ENCODE data around the gene CDADC1.
A peak's percentile ranks its signal among the peaks of the same experiment; 100 is the strongest.

The CDADC1 gene

GRCh38 chr13:49213997-49214916 lies 33.5 kb upstream of the CDADC1 start:
- TF ChIP-seq CTCF (IDR thresholded peaks at IDR 0.05; ENCODE audit: low read depth, low read length): no peak
- H3K4me3 ChIP-seq (replicated peaks in 1 of 2; ENCODE audit: low read depth in 2 of 2, low read length in 2 of 2): no peak overlapping the region

GRCh38 chr13:49214917-49215376 lies 32.8 kb upstream of the CDADC1 start:
- DNase-seq (ENCODE audit: low read depth in 2 of 2): peak; percentile 35 to 60
- no peak for TF ChIP-seq CTCF (IDR thresholded peaks at IDR 0.05; ENCODE audit: low read depth, low read length)
- H3K4me3 ChIP-seq (replicated peaks in 1 of 2; ENCODE audit: low read depth in 2 of 2, low read length in 2 of 2): no peak overlapping the region

More at GRCh38 chr13:49213997-49214916, 33.5 kb upstream of the CDADC1 start:
- DNase-seq (ENCODE audit: low read depth in 2 of 2): no peak

DNA sequence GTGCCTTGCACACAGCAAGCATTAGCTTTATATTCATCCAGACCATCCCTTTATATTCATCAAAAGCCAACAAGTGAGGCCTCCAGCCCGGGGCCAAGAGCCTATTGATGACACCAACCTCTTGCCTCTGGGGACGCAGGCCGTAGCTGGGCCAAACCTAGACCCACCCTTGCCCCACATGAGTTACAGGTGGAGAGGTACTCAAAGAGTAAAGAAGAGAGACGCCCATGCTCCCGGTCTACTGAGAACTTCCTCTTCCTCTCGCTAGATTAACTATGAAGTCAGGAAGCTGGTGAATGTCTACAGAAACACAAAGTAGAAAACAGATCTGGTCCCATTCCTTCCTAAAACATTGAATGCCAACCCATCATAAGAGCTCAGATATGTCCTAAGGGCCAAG lies 31.4 kb upstream of the CDADC1 start:
- no peak for TF ChIP-seq CTCF (IDR thresholded peaks at IDR 0.05; ENCODE audit: low read depth, low read length)
- H3K4me3 ChIP-seq (replicated peaks in 1 of 2; ENCODE audit: low read depth in 2 of 2, low read length in 2 of 2): no peak overlapping the region
- no peak for DNase-seq (ENCODE audit: low read depth in 2 of 2)

GRCh38 chr13:49217962-49218492 lies 29.7 kb upstream of the CDADC1 start:
- H3K4me3 ChIP-seq (replicated peaks in 1 of 2; ENCODE audit: low read depth in 2 of 2, low read length in 2 of 2): no peak overlapping the region
- DNase-seq (ENCODE audit: low read depth in 2 of 2): no peak
- no peak for TF ChIP-seq CTCF (IDR thresholded peaks at IDR 0.05; ENCODE audit: low read depth, low read length)

DNA sequence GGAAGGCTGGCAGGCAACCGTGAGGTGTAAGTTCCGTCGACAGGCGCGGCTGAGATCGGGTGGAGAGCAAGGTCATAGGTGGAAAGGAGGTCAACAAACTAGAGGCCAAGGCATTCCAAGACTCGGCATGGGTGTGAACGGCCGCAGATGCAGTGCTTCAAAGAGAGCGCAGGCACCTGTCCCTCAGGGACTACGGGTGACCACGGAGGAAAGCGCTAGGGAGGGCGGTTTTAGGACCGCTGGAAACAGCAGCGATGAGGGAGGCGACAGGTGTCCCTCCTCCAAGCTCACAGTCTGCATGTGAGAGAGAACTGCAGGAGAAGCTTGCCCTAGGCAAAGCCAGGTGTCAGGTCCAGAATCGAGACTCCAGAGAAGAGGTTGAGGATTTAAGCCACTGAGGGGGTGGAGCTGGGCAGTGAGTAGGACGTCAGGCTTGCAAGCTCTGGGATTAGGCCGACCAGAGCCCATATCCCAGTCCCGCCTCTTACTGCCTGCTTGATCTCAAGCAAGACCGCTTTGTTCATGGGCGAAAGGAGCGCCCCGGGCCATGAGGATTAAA lies 29.2 kb upstream of the CDADC1 start:
- no peak for TF ChIP-seq CTCF (IDR thresholded peaks at IDR 0.05; ENCODE audit: low read depth, low read length)
- no peak overlapping the region for H3K4me3 ChIP-seq (replicated peaks in 1 of 2; ENCODE audit: low read depth in 2 of 2, low read length in 2 of 2)
- peak; percentile 14 to 27 for DNase-seq (ENCODE audit: low read depth in 2 of 2)

- TF ChIP-seq CTCF (IDR thresholded peaks at IDR 0.05; ENCODE audit: low read depth, low read length): no peak
- peak in 1 of 2 donors; percentile 31 for DNase-seq (ENCODE audit: low read depth in 2 of 2)
- peak overlapping the region in 1 of 2 donors; percentile 24 for H3K4me3 ChIP-seq (replicated peaks in 1 of 2; ENCODE audit: low read depth in 2 of 2, low read length in 2 of 2)
Measured at GRCh38 chr13:49219647-49220035, 28.1 kb upstream of the CDADC1 start.

All from cardiac fibroblast (primary cell).